HepG2 (cell line): ENCODE measurements around the gene TBC1D16. TPM values are rescaled to one million over a fixed set of nuclear protein-coding genes. Genes with fewer than 3 reads are reported as not detected.

ENCODE experiments used
- BHLHE40 ChIP-seq: IDR thresholded peaks from 2 replicates; pipeline ENCODE4 v1.6.1; 2011; ENCODE audit warnings: low read length, improper control_type of control experiment
- FOXO1 ChIP-seq: sonication (generic); formaldehyde crosslinking; IDR thresholded peaks from 2 replicates; pipeline ENCODE4 v1.4.0; 2020; ENCODE audit warnings: missing genetic modification reagents
- GFI1 ChIP-seq: sonication (generic); formaldehyde crosslinking; IDR thresholded peaks from 2 replicates; pipeline ENCODE4 v1.5.0; 2020; ENCODE audit warnings: missing genetic modification reagents, mild to moderate bottlenecking, borderline replicate concordance
- HMGA1 ChIP-seq: sonication (generic); formaldehyde crosslinking; conservative IDR thresholded peaks from 2 replicates; pipeline ENCODE4 v1.4.0; 2020; ENCODE audit warnings: missing genetic modification reagents
- HOXA3 ChIP-seq: sonication (generic); formaldehyde crosslinking; IDR thresholded peaks from 2 replicates; pipeline ENCODE4 v1.5.0; 2020; ENCODE audit warnings: missing genetic modification reagents
- NFKB2 ChIP-seq: sonication (generic); formaldehyde crosslinking; IDR thresholded peaks from 2 replicates; pipeline ENCODE4 v1.4.0; 2020; ENCODE audit warnings: missing genetic modification reagents, borderline replicate concordance
- NR3C1 ChIP-seq: sonication (generic); formaldehyde crosslinking; IDR thresholded peaks from 2 replicates; pipeline ENCODE4 v1.4.0; 2020; ENCODE audit warnings: missing genetic modification reagents
- NRL ChIP-seq: sonication (generic); formaldehyde crosslinking; IDR thresholded peaks from 2 replicates; pipeline ENCODE4 v1.5.0; 2020; ENCODE audit warnings: missing genetic modification reagents, mild to moderate bottlenecking, moderate library complexity, borderline replicate concordance
- PHF5A ChIP-seq: IDR thresholded peaks from one replicate; pipeline ENCODE4 v1.6.1; 2018; ENCODE audit warnings: low read depth, missing genetic modification reagents; ENCODE audit not compliant: unreplicated experiment
- RBAK ChIP-seq: sonication (generic); formaldehyde crosslinking; IDR thresholded peaks from 2 replicates; pipeline ENCODE4 v1.5.1; 2020; ENCODE audit warnings: mild to moderate bottlenecking, missing genetic modification reagents
- SNAPC2 ChIP-seq: sonication (generic); formaldehyde crosslinking; IDR thresholded peaks from 2 replicates; pipeline ENCODE4 v1.8.1; 2022; ENCODE audit warnings: mild to moderate bottlenecking, missing genetic modification reagents
- TOPORS ChIP-seq: sonication (generic); formaldehyde crosslinking; IDR thresholded peaks from 2 replicates; pipeline ENCODE4 v1.8.0; 2023; ENCODE audit warnings: mild to moderate bottlenecking, missing genetic modification reagents
- ZBTB38 ChIP-seq: sonication (generic); formaldehyde crosslinking; IDR thresholded peaks from 2 replicates; pipeline ENCODE4 v1.5.1; 2020; ENCODE audit warnings: mild to moderate bottlenecking, missing genetic modification reagents
- ZNF180 ChIP-seq: sonication (generic); formaldehyde crosslinking; IDR thresholded peaks from 2 replicates; pipeline ENCODE4 v1.4.0; 2020; ENCODE audit warnings: low read depth, missing genetic modification reagents, borderline replicate concordance
- ZNF530 ChIP-seq: sonication (generic); formaldehyde crosslinking; IDR thresholded peaks from 2 replicates; pipeline ENCODE4 v1.5.0; 2020; ENCODE audit warnings: low read depth, mild to moderate bottlenecking, missing genetic modification reagents
- ZNF761 ChIP-seq: sonication (generic); formaldehyde crosslinking; conservative IDR thresholded peaks from 2 replicates; pipeline ENCODE4 v1.4.0; 2020; ENCODE audit warnings: mild to moderate bottlenecking, missing genetic modification reagents
- ZNF775 ChIP-seq: sonication (generic); formaldehyde crosslinking; IDR thresholded peaks from 2 replicates; pipeline ENCODE4 v1.4.0; 2020; ENCODE audit warnings: missing genetic modification reagents, mild to moderate bottlenecking, moderate library complexity, borderline replicate concordance
- ZNF883 ChIP-seq: sonication (generic); formaldehyde crosslinking; IDR thresholded peaks from 2 replicates; pipeline ENCODE4 v1.5.1; 2020; ENCODE audit warnings: mild to moderate bottlenecking, missing genetic modification reagents; ENCODE audit errors: not compliant biosample characterization
- polyA plus RNA-seq, 8 experiments: library from polyadenylated mRNA; depleted of rRNA in 3 of 8; stranded (reverse) in 7 of 8; unstranded in 1 of 8; fragments of >200 nt; fragmentation: Illumina TruSeq in 4 of 8; extraction: Trizol in 4 of 8; gene quantifications; 2 replicates each; pipeline versions ENCODE4 v1.2.1 to v1.2.3, GENCODE V29; 2011 to 2016; ENCODE audit warnings: low read depth in 4 of 8, missing spikeins in 1 of 8, mixed read lengths in 1 of 8; ENCODE audit not compliant: insufficient read depth in 1 of 8
- total RNA-seq, 5 experiments: library from RNA; depleted of rRNA; stranded (reverse); fragments of >200 nt; fragmentation: Illumina TruSeq; extraction: Trizol; gene quantifications; 2 replicates each; pipeline ENCODE4 v1.2.3, GENCODE V29; 2016; ENCODE audit warnings: low read depth in 1 of 5
- TF ChIP-seq, protein P1 (sequence below), 2 experiments: sonication (generic) in 1 of 2; formaldehyde crosslinking in 1 of 2; IDR thresholded peaks; 2 replicates each; pipeline versions ENCODE4 v1.4.0 to v1.6.1; 2018 to 2020; ENCODE audit warnings: missing genetic modification reagents in 2 of 2, borderline replicate concordance in 1 of 2, low read depth in 1 of 2, mild to moderate bottlenecking in 1 of 2, missing biosample characterization in 1 of 2
- TF ChIP-seq, protein P2 (sequence below): sonication (generic); formaldehyde crosslinking; IDR thresholded peaks from 2 replicates; pipeline ENCODE4 v1.4.0; 2020; ENCODE audit warnings: mild to moderate bottlenecking, missing genetic modification reagents
- TF ChIP-seq, protein P3 (sequence below): sonication (generic); formaldehyde crosslinking; IDR thresholded peaks from 2 replicates; pipeline ENCODE4 v1.5.1; 2020; ENCODE audit warnings: missing genetic modification reagents, mild to moderate bottlenecking, borderline replicate concordance
- TF ChIP-seq, protein P4 (sequence below): sonication (generic); formaldehyde crosslinking; IDR thresholded peaks from 2 replicates; pipeline ENCODE4 v1.4.0; 2020; ENCODE audit warnings: mild to moderate bottlenecking, missing genetic modification reagents
- TF ChIP-seq, protein P5 (sequence below): sonication (generic); formaldehyde crosslinking; IDR thresholded peaks from 2 replicates; pipeline ENCODE4 v1.4.0; 2020; ENCODE audit warnings: missing genetic modification reagents

TBC1D16 gene
- total and polyA plus RNA-seq, 2 of the 13 experiments (the other 11 are each of a cell fraction or from before 2014, with no cell fraction given) = 14.9 to 24.9 TPM

DNA sequence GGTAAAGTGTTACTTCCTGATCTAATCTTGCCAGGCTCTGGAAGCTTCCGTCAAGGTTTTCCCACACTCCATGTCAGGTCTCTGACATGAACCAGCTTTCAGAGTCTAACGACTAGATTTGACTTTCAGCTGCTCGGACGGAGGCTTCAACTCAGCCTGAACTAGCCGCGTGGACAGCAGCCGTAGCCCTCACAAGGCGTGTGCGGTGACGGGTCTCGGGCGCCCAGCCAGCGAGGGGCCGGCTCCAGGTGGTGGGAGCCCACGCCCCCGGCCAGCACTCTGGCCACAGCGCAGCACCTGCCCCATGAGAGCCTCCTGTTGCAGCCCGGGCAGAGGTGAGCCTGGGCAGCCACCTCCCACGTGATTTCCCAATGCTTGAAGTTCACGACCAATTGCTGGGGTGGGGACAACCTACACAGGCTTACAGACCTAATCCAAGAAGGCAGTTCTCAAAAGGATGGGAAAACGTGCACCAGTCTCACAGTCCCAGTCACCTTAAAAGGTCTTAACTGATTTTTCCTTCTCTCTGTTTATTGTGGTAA, 45.5 kb downstream of the TBC1D16 start (continued):
- TF ChIP-seq, protein P1, sequence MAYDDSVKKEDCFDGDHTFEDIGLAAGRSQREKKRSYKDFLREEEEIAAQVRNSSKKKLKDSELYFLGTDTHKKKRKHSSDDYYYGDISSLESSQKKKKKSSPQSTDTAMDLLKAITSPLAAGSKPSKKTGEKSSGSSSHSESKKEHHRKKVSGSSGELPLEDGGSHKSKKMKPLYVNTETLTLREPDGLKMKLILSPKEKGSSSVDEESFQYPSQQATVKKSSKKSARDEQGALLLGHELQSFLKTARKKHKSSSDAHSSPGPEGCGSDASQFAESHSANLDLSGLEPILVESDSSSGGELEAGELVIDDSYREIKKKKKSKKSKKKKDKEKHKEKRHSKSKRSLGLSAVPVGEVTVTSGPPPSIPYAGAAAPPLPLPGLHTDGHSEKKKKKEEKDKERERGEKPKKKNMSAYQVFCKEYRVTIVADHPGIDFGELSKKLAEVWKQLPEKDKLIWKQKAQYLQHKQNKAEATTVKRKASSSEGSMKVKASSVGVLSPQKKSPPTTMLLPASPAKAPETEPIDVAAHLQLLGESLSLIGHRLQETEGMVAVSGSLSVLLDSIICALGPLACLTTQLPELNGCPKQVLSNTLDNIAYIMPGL (CRISPR knock-in tag; IDR thresholded peaks at IDR 0.05; ENCODE audit: borderline replicate concordance in 1 of 2, low read depth in 1 of 2) = no peak
- TF ChIP-seq NR3C1 (CRISPR knock-in tag) = no peak
- TF ChIP-seq ZNF775 = no peak
- TF ChIP-seq HMGA1 (CRISPR knock-in tag) = no peak
- 0 out of 2 replicates have a peak, but pooled peaks have one; percentile 70 for TF ChIP-seq SNAPC2
- TF ChIP-seq ZNF761 = no peak
- TF ChIP-seq ZNF530 (CRISPR knock-in tag) = no peak
- no peak; the same call in 1 of the 2 replicates for TF ChIP-seq FOXO1 (CRISPR knock-in tag)
- TF ChIP-seq ZNF883 (CRISPR knock-in tag) = peak; percentile 33
- TF ChIP-seq HOXA3 (CRISPR knock-in tag) = peak; percentile 85
- TF ChIP-seq NFKB2 = peak; percentile 52; the same call in 1 of the 2 replicates
- peak; percentile 98 for TF ChIP-seq ZBTB38 (CRISPR knock-in tag)
- no peak for TF ChIP-seq RBAK (CRISPR knock-in tag)
- no peak for TF ChIP-seq PHF5A (CRISPR knock-in tag)
- TF ChIP-seq NRL = peak; percentile 72; the same call in 1 of the 2 replicates
- TF ChIP-seq, protein P2, sequence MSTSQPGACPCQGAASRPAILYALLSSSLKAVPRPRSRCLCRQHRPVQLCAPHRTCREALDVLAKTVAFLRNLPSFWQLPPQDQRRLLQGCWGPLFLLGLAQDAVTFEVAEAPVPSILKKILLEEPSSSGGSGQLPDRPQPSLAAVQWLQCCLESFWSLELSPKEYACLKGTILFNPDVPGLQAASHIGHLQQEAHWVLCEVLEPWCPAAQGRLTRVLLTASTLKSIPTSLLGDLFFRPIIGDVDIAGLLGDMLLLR = peak; percentile 85
- no peak for TF ChIP-seq TOPORS
- TF ChIP-seq GFI1 (CRISPR knock-in tag) = 0 out of 2 replicates have a peak, but pooled peaks have one; percentile 29
- TF ChIP-seq, protein P3, sequence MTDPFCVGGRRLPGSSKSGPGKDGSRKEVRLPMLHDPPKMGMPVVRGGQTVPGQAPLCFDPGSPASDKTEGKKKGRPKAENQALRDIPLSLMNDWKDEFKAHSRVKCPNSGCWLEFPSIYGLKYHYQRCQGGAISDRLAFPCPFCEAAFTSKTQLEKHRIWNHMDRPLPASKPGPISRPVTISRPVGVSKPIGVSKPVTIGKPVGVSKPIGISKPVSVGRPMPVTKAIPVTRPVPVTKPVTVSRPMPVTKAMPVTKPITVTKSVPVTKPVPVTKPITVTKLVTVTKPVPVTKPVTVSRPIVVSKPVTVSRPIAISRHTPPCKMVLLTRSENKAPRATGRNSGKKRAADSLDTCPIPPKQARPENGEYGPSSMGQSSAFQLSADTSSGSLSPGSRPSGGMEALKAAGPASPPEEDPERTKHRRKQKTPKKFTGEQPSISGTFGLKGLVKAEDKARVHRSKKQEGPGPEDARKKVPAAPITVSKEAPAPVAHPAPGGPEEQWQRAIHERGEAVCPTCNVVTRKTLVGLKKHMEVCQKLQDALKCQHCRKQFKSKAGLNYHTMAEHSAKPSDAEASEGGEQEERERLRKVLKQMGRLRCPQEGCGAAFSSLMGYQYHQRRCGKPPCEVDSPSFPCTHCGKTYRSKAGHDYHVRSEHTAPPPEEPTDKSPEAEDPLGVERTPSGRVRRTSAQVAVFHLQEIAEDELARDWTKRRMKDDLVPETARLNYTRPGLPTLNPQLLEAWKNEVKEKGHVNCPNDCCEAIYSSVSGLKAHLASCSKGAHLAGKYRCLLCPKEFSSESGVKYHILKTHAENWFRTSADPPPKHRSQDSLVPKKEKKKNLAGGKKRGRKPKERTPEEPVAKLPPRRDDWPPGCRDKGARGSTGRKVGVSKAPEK (CRISPR knock-in tag) = no peak
- no peak for TF ChIP-seq ZNF180 (CRISPR knock-in tag)
- TF ChIP-seq, protein P4, sequence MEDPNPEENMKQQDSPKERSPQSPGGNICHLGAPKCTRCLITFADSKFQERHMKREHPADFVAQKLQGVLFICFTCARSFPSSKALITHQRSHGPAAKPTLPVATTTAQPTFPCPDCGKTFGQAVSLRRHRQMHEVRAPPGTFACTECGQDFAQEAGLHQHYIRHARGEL (CRISPR knock-in tag) = no peak
- TF ChIP-seq, protein P5, sequence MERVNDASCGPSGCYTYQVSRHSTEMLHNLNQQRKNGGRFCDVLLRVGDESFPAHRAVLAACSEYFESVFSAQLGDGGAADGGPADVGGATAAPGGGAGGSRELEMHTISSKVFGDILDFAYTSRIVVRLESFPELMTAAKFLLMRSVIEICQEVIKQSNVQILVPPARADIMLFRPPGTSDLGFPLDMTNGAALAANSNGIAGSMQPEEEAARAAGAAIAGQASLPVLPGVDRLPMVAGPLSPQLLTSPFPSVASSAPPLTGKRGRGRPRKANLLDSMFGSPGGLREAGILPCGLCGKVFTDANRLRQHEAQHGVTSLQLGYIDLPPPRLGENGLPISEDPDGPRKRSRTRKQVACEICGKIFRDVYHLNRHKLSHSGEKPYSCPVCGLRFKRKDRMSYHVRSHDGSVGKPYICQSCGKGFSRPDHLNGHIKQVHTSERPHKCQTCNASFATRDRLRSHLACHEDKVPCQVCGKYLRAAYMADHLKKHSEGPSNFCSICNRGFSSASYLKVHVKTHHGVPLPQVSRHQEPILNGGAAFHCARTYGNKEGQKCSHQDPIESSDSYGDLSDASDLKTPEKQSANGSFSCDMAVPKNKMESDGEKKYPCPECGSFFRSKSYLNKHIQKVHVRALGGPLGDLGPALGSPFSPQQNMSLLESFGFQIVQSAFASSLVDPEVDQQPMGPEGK (CRISPR knock-in tag) = peak; percentile 90; the same call in 1 of the 2 replicates
- peak; percentile 70; the same call in 1 of the 2 replicates for TF ChIP-seq BHLHE40
